ENCODE data around the gene MADD. TPM values are rescaled to one million over a fixed set of nuclear protein-coding genes. Genes with fewer than 3 reads are reported as not detected.

The MADD gene
- total RNA-seq, 4 donors from 2014 or later: 29.0 to 49.7 (median 38.1) TPM

DNA sequence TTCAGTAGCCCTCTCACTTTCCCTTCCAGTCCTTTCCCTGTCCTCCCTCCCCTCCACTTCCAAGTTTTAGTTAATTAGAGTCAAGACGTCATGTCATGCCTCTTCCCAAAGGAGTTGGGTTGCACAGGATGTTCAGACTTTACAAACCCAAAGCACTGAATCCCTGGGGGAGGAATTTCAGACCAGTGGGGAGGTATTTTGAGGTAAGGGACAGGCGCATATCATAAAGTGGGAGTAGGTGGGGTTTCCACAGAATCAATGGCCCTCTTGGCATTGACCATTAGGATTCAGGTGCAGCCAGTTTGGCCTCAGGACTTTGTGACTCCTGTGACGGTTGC lies 20.6 kb upstream of the MADD start:
- Histone ChIP-seq H3K9me3 (no peaks in the 10 kb centered on the region), H3K36me3 (peaks cover 12 to 13% of the 10 kb centered on the region in 2 donors), H3K27ac (peak overlapping the region; percentile 23 to 88 (median 81)), H3K27me3 (no peaks in the 10 kb centered on the region), H3K4me3 (replicated peaks in 1 of 3) (peak overlapping the region in 2 of 3 donors; percentile 44 to 78), H3K4me1 (peaks cover 16 to 32% of the 10 kb centered on the region in 2 donors)
- TF ChIP-seq POLR2A (IDR thresholded peaks at IDR 0.05): no peak
- TF ChIP-seq, protein P1, sequence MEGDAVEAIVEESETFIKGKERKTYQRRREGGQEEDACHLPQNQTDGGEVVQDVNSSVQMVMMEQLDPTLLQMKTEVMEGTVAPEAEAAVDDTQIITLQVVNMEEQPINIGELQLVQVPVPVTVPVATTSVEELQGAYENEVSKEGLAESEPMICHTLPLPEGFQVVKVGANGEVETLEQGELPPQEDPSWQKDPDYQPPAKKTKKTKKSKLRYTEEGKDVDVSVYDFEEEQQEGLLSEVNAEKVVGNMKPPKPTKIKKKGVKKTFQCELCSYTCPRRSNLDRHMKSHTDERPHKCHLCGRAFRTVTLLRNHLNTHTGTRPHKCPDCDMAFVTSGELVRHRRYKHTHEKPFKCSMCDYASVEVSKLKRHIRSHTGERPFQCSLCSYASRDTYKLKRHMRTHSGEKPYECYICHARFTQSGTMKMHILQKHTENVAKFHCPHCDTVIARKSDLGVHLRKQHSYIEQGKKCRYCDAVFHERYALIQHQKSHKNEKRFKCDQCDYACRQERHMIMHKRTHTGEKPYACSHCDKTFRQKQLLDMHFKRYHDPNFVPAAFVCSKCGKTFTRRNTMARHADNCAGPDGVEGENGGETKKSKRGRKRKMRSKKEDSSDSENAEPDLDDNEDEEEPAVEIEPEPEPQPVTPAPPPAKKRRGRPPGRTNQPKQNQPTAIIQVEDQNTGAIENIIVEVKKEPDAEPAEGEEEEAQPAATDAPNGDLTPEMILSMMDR (IDR thresholded peaks at IDR 0.05): no peak
- intact Hi-C loops (cut with DNase I): loop anchor here (5.0 kb wide), 1 partner anchor 67 kb away; no protein-coding TSS in a partner anchor
- DNase-seq: no peak
- WGBS, 2 donors: 50 to 54% methylated on average over 3 of the region's 3 CpGs

DNA sequence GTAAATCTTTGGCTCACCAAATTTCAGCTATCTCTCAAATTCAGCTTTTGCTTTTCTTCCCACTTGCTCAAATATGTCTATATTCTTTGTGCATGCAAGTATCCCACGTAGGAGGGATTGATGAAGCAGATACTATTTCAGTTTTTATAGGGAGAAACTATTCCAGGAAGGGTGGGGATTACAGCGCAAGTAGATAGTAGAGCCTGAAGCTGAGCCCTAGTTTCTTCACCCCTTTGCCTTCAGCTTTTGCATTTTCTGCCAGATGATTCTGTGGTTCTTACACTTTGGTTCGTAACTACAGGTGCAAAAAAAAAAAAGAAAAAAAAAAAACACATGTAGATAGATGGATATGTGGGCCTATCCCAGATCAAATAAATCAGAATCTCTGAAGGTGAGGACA lies 18.2 kb upstream of the MADD start:
- WGBS, 2 donors: 81 to 83% methylated on average over 3 of the region's 3 CpGs
- no peak for DNase-seq
- no peak for TF ChIP-seq POLR2A (IDR thresholded peaks at IDR 0.05)
- TF ChIP-seq, protein P1 (IDR thresholded peaks at IDR 0.05): no peak
- H3K4me1 ChIP-seq: peaks cover 16 to 50% of the 10 kb centered on the region in 2 donors
- H3K4me3 ChIP-seq (replicated peaks in 1 of 3): no peak overlapping the region
- no peak overlapping the region for H3K27ac ChIP-seq
- no peaks in the 10 kb centered on the region for H3K27me3 ChIP-seq
- H3K36me3 ChIP-seq: no peaks in the 10 kb centered on the region
- intact Hi-C loops (cut with DNase I): no loop called here
- H3K9me3 ChIP-seq: no peaks in the 10 kb centered on the region

DNA sequence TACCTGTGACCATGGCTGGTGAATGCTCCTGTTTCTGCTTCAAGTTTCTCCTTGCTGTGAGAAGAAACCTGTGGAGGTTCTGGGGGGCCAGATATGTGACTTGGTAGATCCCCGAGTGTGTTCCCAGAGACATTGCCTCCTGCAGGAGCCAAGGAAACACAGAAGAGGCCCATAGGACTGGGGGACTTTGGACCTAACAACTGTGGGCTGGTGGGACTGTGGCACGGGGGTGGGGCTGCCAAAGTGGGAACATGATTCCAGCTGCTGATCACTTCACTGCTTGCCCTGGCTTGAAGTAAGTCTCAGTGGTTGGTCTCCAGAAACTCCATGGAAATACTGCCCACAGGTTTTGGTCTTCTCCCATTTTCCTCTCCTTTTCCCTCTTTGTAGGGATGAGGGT lies 16.3 kb upstream of the MADD start:
- no peaks in the 10 kb centered on the region for H3K36me3 ChIP-seq
- H3K9me3 ChIP-seq: no peaks in the 10 kb centered on the region
- peaks cover 21 to 55% of the 10 kb centered on the region in 2 donors for H3K4me1 ChIP-seq
- no peak for TF ChIP-seq POLR2A (IDR thresholded peaks at IDR 0.05)
- TF ChIP-seq, protein P1 (IDR thresholded peaks at IDR 0.05): no peak
- intact Hi-C loops (cut with DNase I): no loop called here
- peak overlapping the region in 2 of 3 donors; percentile 46 to 69 for H3K27ac ChIP-seq
- H3K27me3 ChIP-seq: no peaks in the 10 kb centered on the region
- DNase-seq: no peak
- 78 to 90% methylated on average over 2 of the region's 2 CpGs for WGBS, 2 donors
- no peak overlapping the region for H3K4me3 ChIP-seq (replicated peaks in 1 of 3)

DNA sequence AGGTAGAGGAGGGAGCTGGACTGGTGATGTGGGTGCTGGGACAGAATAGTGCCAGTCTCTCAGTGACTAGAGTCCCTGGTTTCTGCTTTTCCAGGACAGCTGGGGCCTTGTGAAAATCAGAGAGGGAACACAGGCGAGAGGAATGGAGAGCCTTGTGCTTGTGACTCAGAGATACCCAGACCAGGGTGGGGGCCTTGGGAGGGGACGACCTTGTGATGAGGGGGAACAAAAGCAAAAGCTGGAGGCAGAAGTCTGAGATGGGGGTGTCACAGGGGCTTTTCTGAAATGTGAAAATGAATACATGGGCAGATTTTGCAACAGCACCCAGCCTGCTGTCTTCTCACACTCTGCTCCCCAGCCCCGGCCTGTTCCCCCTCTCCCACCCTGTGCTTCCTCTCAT lies 15.5 kb upstream of the MADD start:
- Histone ChIP-seq H3K4me3 (replicated peaks in 1 of 3) (no peak overlapping the region), H3K27me3 (no peaks in the 10 kb centered on the region), H3K4me1 (peaks cover 20 to 58% of the 10 kb centered on the region in 2 donors), H3K27ac (peak overlapping the region in 2 of 3 donors; percentile 46 to 69), H3K9me3 (no peaks in the 10 kb centered on the region), H3K36me3 (no peaks in the 10 kb centered on the region)
- WGBS, 2 donors: 63 to 65% methylated on average over 3 of the region's 3 CpGs
- TF ChIP-seq, protein P1 (IDR thresholded peaks at IDR 0.05): no peak
- no peak for TF ChIP-seq POLR2A (IDR thresholded peaks at IDR 0.05)
- no peak for DNase-seq
- intact Hi-C loops (cut with DNase I): no loop called here

DNA sequence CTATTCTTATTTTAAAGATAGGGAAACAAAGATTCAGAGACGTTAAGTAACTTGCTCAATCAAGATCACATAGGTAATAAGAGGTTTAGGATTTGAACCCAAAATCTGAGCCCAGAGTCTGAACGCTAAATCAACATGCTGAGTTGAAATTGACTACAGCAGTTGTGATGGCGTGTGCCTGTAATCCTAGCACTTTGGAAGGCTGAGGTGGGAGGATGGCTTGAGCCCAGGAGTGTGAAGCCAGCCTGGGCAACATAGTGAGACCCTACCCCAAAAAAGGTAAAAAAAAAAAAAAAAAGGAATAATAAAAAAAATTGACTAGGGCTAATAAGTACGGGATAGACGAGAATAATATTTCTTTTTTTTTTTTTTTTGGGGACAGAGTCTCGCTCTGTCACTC lies 13.6 kb upstream of the MADD start:
- no peak for DNase-seq
- Histone ChIP-seq H3K4me3 (replicated peaks in 1 of 3) (no peak overlapping the region), H3K9me3 (no peaks in the 10 kb centered on the region), H3K4me1 (peaks cover 14 to 53% of the 10 kb centered on the region in 2 donors), H3K27ac (peak overlapping the region in 1 of 3 donors; percentile 69), H3K27me3 (no peaks in the 10 kb centered on the region), H3K36me3 (no peaks in the 10 kb centered on the region)
- WGBS, 2 donors: 90 to 92% methylated on average over 6 of the region's 6 CpGs
- no peak for TF ChIP-seq POLR2A (IDR thresholded peaks at IDR 0.05)
- TF ChIP-seq, protein P1 (IDR thresholded peaks at IDR 0.05): no peak
- intact Hi-C loops (cut with DNase I): no loop called here

Measured in thyroid gland (tissue), 4 donors.